Measurements from ENCODE around the gene KRTAP1-5. TPM values are rescaled to one million over a fixed set of nuclear protein-coding genes. Genes with fewer than 3 reads are reported as not detected.

The KRTAP1-5 gene
- total and polyA plus RNA-seq, 2 experiments from 2014 or later = not detected

GRCh38 chr17:40993839-40994238, 33.2 kb downstream of the KRTAP1-5 start, which contains the start of gene KRTAP3-3:
TSS of gene KRTAP3-3 (minus strand) at chr17:40994164. CDS start at chr17:40994097, 67 bp downstream.
- no peak within 1 kb of the TSS for H3K27ac Mint-ChIP-seq
- Histone ChIP-seq H3K79me2 (replicated peaks; ENCODE audit: insufficient read depth) (no peaks in the 10 kb centered on the region), H3K9me2 (ENCODE audit: insufficient read depth) (0 out of 2 replicates have a peak, but pooled peaks cover 4% of the 10 kb centered on the region), H3K4me3 (no peak within 1 kb of the TSS), H3K4me1 (ENCODE audit: insufficient read depth) (no peaks in the 10 kb centered on the region), H3K4me2 (no peak within 1 kb of the TSS), H3K27ac (ENCODE audit: low read depth) (no peak within 1 kb of the TSS), H3K36me3 (ENCODE audit: insufficient read depth) (no peaks in the 10 kb centered on the region), H3K27me3 (ENCODE audit: insufficient read depth) (no peaks in the 10 kb centered on the region), H3F3A (replicated peaks; ENCODE audit: low read depth) (no peaks in the 10 kb centered on the region), H2AFZ (peak within 1 kb of the TSS; percentile 21), H4K20me1 (replicated peaks; ENCODE audit: insufficient read depth) (no peaks in the 10 kb centered on the region)
- H3K9me3 Mint-ChIP-seq = no peaks in the 10 kb centered on the region
- DNase-seq (ENCODE audit: low spot score) = no peak
- H3K4me3 Mint-ChIP-seq = no peak within 1 kb of the TSS
- H3K4me1 Mint-ChIP-seq = peaks cover 4% of the 10 kb centered on the region; the same call in 2 of the 3 replicates
- no peak for ATAC-seq
- H3K27me3 Mint-ChIP-seq (ENCODE audit: insufficient read depth, low read depth, poor library complexity) = no peaks in the 10 kb centered on the region
- TF ChIP-seq REST (IDR thresholded peaks at IDR 0.05; ENCODE audit: unreplicated experiment) (no peak), POLR2AphosphoS5 (IDR thresholded peaks at IDR 0.05; ENCODE audit: low read depth) (no peak), ZNF114 (CRISPR knock-in tag; IDR thresholded peaks at IDR 0.05) (no peak)
- H3K36me3 Mint-ChIP-seq (ENCODE audit: low read depth) = no peaks in the 10 kb centered on the region

- Mint-ChIP-seq H3K27ac (no peak overlapping the region), H3K36me3 (ENCODE audit: low read depth) (no peaks in the 10 kb centered on the region), H3K27me3 (ENCODE audit: insufficient read depth, low read depth, poor library complexity) (no peaks in the 10 kb centered on the region), H3K9me3 (no peaks in the 10 kb centered on the region), H3K4me3 (no peak overlapping the region), H3K4me1 (peaks cover 4% of the 10 kb centered on the region; the same call in 2 of the 3 replicates)
- DNase-seq (ENCODE audit: low spot score) = no peak
- Histone ChIP-seq H3K79me2 (replicated peaks; ENCODE audit: insufficient read depth) (no peaks in the 10 kb centered on the region), H3K4me3 (no peak overlapping the region), H3F3A (replicated peaks; ENCODE audit: low read depth) (no peaks in the 10 kb centered on the region), H2AFZ (no peak overlapping the region), H3K27me3 (ENCODE audit: insufficient read depth) (no peaks in the 10 kb centered on the region), H3K4me1 (ENCODE audit: insufficient read depth) (no peaks in the 10 kb centered on the region), H3K4me2 (no peak overlapping the region), H3K9me2 (ENCODE audit: insufficient read depth) (0 out of 2 replicates have a peak, but pooled peaks cover 4% of the 10 kb centered on the region), H3K27ac (ENCODE audit: low read depth) (no peak overlapping the region), H4K20me1 (replicated peaks; ENCODE audit: insufficient read depth) (no peaks in the 10 kb centered on the region), H3K36me3 (ENCODE audit: insufficient read depth) (no peaks in the 10 kb centered on the region)
- ATAC-seq = no peak
- TF ChIP-seq EZH2phosphoT487 (IDR thresholded peaks at IDR 0.05; ENCODE audit: unreplicated experiment) = no peak
- no peak for TF ChIP-seq ETS1 (IDR thresholded peaks at IDR 0.05)
- TF ChIP-seq STAT1 (IDR thresholded peaks at IDR 0.05; ENCODE audit: unreplicated experiment) = no peak
- TF ChIP-seq POLR2AphosphoS5 (IDR thresholded peaks at IDR 0.05; ENCODE audit: low read depth) = no peak
Measured at GRCh38 chr17:40993084-40993483, 33.9 kb downstream of the KRTAP1-5 start.

All from GM23338 (cell line).